GM23338 (cell line): ENCODE data around the gene TCF12. TPM values are rescaled to one million over a fixed set of nuclear protein-coding genes. Genes with fewer than 3 reads are reported as not detected.

Source experiments
- ATAC-seq: fragments of 200-7000 bp; cut with Tn5 transposase; 3 replicates; pipeline ENCODE4 v1.9.1; 2020
- DNase-seq: peaks from one replicate; pipeline ENCODE4 v3.0.0-alpha.2; 2015; ENCODE audit warnings: low spot score
- H2AFZ ChIP-seq: fragments of 200-600 bp; sonication (generic); 2 replicates; pipeline ENCODE4 v1.8.0; 2016; ENCODE audit warnings: antibody characterized with exemption, mild to moderate bottlenecking, moderate library complexity
- H3F3A ChIP-seq: fragments of 200-600 bp; sonication (generic); replicated peaks from 2 replicates; pipeline ENCODE4 v1.8.0; 2017; ENCODE audit warnings: antibody characterized with exemption, mixed run types, low read depth
- H3K27ac ChIP-seq: fragments of 200-600 bp; sonication (generic); 2 replicates; pipeline ENCODE4 v1.6.1; 2016; ENCODE audit warnings: low read depth
- H3K27me3 ChIP-seq: fragments of 200-600 bp; sonication (generic); 2 replicates; pipeline ENCODE4 v1.8.0; 2016; ENCODE audit warnings: mild to moderate bottlenecking, mixed run types, moderate library complexity; ENCODE audit not compliant: insufficient read depth
- H3K36me3 ChIP-seq: fragments of 200-600 bp; sonication (generic); 2 replicates; pipeline ENCODE4 v1.8.0; 2016; ENCODE audit warnings: mild to moderate bottlenecking; ENCODE audit not compliant: insufficient read depth
- H3K4me1 ChIP-seq: fragments of 200-600 bp; sonication (generic); 2 replicates; pipeline ENCODE4 v1.8.0; 2016; ENCODE audit warnings: mild to moderate bottlenecking, moderate library complexity; ENCODE audit not compliant: insufficient read depth
- H3K4me2 ChIP-seq: fragments of 200-600 bp; sonication (generic); 2 replicates; pipeline ENCODE4 v1.7.1; 2017; ENCODE audit warnings: mixed run types
- H3K4me3 ChIP-seq: fragments of 200-600 bp; sonication (generic); 2 replicates; pipeline ENCODE4 v1.6.1; 2016; ENCODE audit warnings: mixed run types
- H3K79me2 ChIP-seq: fragments of 200-600 bp; sonication (generic); replicated peaks from 2 replicates; pipeline ENCODE4 v1.8.0; 2017; ENCODE audit warnings: mild to moderate bottlenecking; ENCODE audit not compliant: insufficient read depth
- H3K9me2 ChIP-seq: fragments of 200-600 bp; sonication (generic); 2 replicates; pipeline ENCODE4 v1.8.0; 2017; ENCODE audit not compliant: insufficient read depth
- H4K20me1 ChIP-seq: fragments of 200-600 bp; sonication (generic); replicated peaks from 2 replicates; pipeline ENCODE4 v1.8.0; 2017; ENCODE audit warnings: mild to moderate bottlenecking; ENCODE audit not compliant: insufficient read depth
- H3K27ac Mint-ChIP-seq: 2 replicates; pipeline ENCODE4 v1.8.0; 2020; ENCODE audit warnings: inconsistent platforms, mild to moderate bottlenecking, moderate library complexity, mixed read lengths
- H3K27me3 Mint-ChIP-seq: 3 replicates; pipeline ENCODE4 v1.8.0; 2022; ENCODE audit warnings: low read depth, mild to moderate bottlenecking, moderate library complexity, mixed read lengths, inconsistent platforms; ENCODE audit not compliant: insufficient read depth, poor library complexity
- H3K36me3 Mint-ChIP-seq: 3 replicates; pipeline ENCODE4 v1.8.0; 2021; ENCODE audit warnings: low read depth, mild to moderate bottlenecking, inconsistent platforms, moderate library complexity, mixed read lengths
- H3K4me1 Mint-ChIP-seq: 3 replicates; pipeline ENCODE4 v1.8.0; 2020; ENCODE audit warnings: mild to moderate bottlenecking, inconsistent platforms, mixed read lengths
- H3K4me3 Mint-ChIP-seq: 3 replicates; pipeline ENCODE4 v1.8.0; 2021; ENCODE audit warnings: moderate library complexity, mild to moderate bottlenecking, inconsistent platforms, mixed read lengths
- H3K9me3 Mint-ChIP-seq: 3 replicates; pipeline ENCODE4 v1.8.0; 2020; ENCODE audit warnings: moderate library complexity, mild to moderate bottlenecking, inconsistent platforms, mixed read lengths
- CREB1 ChIP-seq: fragments of 250-450 bp; sonication (Bioruptor Pico); IDR thresholded peaks from 2 replicates; pipeline ENCODE4 v1.5.0; 2020; ENCODE audit warnings: low read depth, mild to moderate bottlenecking, moderate library complexity
- EZH2 ChIP-seq: fragments of 200-600 bp; sonication (generic); IDR thresholded peaks from one replicate; pipeline ENCODE4 v1.8.0; 2017; ENCODE audit warnings: antibody characterized with exemption, mild to moderate bottlenecking, low read depth; ENCODE audit not compliant: unreplicated experiment
- EZH2phosphoT487 ChIP-seq: fragments of 200-600 bp; sonication (generic); IDR thresholded peaks from one replicate; pipeline ENCODE4 v1.8.1; 2018; ENCODE audit warnings: antibody characterized with exemption; ENCODE audit not compliant: unreplicated experiment
- JUNB ChIP-seq: IDR thresholded peaks from one replicate; pipeline ENCODE4 v1.6.1; 2016; ENCODE audit warnings: antibody characterized with exemption; ENCODE audit not compliant: unreplicated experiment
- NANOG ChIP-seq: IDR thresholded peaks from 2 replicates; pipeline ENCODE4 v1.6.1; 2016; ENCODE audit warnings: antibody characterized with exemption, borderline replicate concordance
- POLR2AphosphoS5 ChIP-seq: IDR thresholded peaks from 2 replicates; pipeline ENCODE4 v1.6.1; 2016; ENCODE audit warnings: antibody characterized with exemption, low read depth
- STAT1 ChIP-seq: IDR thresholded peaks from one replicate; pipeline ENCODE4 v1.6.1; 2016; ENCODE audit warnings: antibody characterized with exemption; ENCODE audit not compliant: unreplicated experiment
- ZNF114 ChIP-seq: fragments of 250-450 bp; sonication (Bioruptor Pico); IDR thresholded peaks from 2 replicates; pipeline ENCODE4 v1.5.0; 2020; ENCODE audit warnings: mild to moderate bottlenecking, moderate library complexity
- ZNF331 ChIP-seq: fragments of 250-450 bp; sonication (Bioruptor Pico); IDR thresholded peaks from 2 replicates; pipeline ENCODE4 v1.5.0; 2020; ENCODE audit warnings: low read depth, mild to moderate bottlenecking, moderate library complexity
- polyA plus RNA-seq: library from polyadenylated mRNA; unstranded; fragments of >200 nt; fragmentation: Nextera tagmentation; extraction: Ambion mirVana; gene quantifications from 2 replicates; pipeline ENCODE4 v1.2.1, GENCODE V29; 2016
- total RNA-seq: library from RNA; depleted of rRNA; stranded (reverse); fragments of >200 nt; shearing (Covaris generic); gene quantifications from 2 replicates; pipeline ENCODE4 v1.2.3, GENCODE V29; 2014
- TF ChIP-seq, protein P1 (sequence below): IDR thresholded peaks from one replicate; pipeline ENCODE4 v1.6.1; 2018; ENCODE audit warnings: antibody characterized with exemption; ENCODE audit not compliant: unreplicated experiment
- TF ChIP-seq, protein P2 (sequence below): fragments of 250-450 bp; sonication (Bioruptor Pico); IDR thresholded peaks from 2 replicates; pipeline ENCODE4 v1.5.0; 2020; ENCODE audit warnings: mild to moderate bottlenecking, moderate library complexity
- TF ChIP-seq, protein P3 (sequence below), 2 experiments: fragments of 200-600 bp in 1 of 2; sonication (generic) in 1 of 2; conservative IDR thresholded peaks; 2 replicates each; pipeline versions ENCODE4 v1.5.1 to v1.6.1; 2016 to 2017; ENCODE audit warnings: antibody characterized with exemption in 2 of 2, low read depth in 2 of 2, mild to moderate bottlenecking in 2 of 2, moderate library complexity in 1 of 2

Gene TCF12
- total and polyA plus RNA-seq, 2 experiments from 2014 or later: 27.6 to 104 TPM

DNA sequence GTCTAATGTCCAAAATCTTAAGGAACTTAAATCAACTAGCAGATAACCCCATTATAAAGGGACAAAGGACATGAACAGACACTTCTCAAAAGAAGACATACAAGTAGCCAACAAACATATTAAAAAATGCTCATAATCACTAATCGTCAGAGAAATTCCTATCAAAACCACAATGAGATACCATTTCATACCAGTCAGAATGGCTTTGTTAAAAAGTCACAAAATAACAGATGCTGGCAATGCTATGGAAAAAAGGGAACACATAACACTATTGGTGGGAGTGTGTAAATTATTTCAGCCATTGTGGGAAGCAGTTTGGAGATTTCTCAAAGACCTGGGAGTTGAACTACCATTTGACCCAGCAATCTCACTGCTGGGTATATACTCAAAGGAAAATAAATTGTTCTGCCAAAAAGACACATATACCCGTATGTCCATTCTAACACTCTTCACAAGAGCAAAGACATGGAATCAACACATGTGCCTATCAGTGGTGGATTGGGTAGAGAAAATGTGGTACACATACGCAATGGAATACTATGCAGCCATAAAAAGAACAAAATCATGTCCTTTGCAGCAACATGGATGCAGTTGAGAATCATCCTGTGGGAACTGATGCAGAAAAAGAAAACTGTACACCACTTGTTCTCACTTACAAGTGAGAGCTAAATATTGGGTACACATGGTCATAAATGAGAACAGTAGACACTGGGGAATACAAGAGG, 78.5 kb downstream of the TCF12 start:
- Histone ChIP-seq H3K9me2 (no peaks in the 10 kb centered on the region), H3K79me2 (peaks cover 75% of the 10 kb centered on the region), H3K4me2 (no peak overlapping the region), H3F3A (no peaks in the 10 kb centered on the region), H3K27me3 (no peaks in the 10 kb centered on the region), H3K4me1 (no peaks in the 10 kb centered on the region), H2AFZ (no peak overlapping the region), H3K4me3 (no peak overlapping the region), H3K27ac (no peak overlapping the region), H3K36me3 (no peaks in the 10 kb centered on the region), H4K20me1 (no peaks in the 10 kb centered on the region)
- DNase-seq (no peak), ATAC-seq (no peak)
- no peak overlapping the region for H3K27ac Mint-ChIP-seq
- peaks cover 16% of the 10 kb centered on the region; the same call in 2 of the 3 replicates for H3K36me3 Mint-ChIP-seq
- no peaks in the 10 kb centered on the region for H3K9me3 Mint-ChIP-seq
- peaks cover 2% of the 10 kb centered on the region for H3K27me3 Mint-ChIP-seq
- peaks cover 4% of the 10 kb centered on the region; the same call in 2 of the 3 replicates for H3K4me1 Mint-ChIP-seq
- TF ChIP-seq, protein P1, sequence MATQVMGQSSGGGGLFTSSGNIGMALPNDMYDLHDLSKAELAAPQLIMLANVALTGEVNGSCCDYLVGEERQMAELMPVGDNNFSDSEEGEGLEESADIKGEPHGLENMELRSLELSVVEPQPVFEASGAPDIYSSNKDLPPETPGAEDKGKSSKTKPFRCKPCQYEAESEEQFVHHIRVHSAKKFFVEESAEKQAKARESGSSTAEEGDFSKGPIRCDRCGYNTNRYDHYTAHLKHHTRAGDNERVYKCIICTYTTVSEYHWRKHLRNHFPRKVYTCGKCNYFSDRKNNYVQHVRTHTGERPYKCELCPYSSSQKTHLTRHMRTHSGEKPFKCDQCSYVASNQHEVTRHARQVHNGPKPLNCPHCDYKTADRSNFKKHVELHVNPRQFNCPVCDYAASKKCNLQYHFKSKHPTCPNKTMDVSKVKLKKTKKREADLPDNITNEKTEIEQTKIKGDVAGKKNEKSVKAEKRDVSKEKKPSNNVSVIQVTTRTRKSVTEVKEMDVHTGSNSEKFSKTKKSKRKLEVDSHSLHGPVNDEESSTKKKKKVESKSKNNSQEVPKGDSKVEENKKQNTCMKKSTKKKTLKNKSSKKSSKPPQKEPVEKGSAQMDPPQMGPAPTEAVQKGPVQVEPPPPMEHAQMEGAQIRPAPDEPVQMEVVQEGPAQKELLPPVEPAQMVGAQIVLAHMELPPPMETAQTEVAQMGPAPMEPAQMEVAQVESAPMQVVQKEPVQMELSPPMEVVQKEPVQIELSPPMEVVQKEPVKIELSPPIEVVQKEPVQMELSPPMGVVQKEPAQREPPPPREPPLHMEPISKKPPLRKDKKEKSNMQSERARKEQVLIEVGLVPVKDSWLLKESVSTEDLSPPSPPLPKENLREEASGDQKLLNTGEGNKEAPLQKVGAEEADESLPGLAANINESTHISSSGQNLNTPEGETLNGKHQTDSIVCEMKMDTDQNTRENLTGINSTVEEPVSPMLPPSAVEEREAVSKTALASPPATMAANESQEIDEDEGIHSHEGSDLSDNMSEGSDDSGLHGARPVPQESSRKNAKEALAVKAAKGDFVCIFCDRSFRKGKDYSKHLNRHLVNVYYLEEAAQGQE: no peak
- no peak for TF ChIP-seq JUNB
- TF ChIP-seq, protein P2, sequence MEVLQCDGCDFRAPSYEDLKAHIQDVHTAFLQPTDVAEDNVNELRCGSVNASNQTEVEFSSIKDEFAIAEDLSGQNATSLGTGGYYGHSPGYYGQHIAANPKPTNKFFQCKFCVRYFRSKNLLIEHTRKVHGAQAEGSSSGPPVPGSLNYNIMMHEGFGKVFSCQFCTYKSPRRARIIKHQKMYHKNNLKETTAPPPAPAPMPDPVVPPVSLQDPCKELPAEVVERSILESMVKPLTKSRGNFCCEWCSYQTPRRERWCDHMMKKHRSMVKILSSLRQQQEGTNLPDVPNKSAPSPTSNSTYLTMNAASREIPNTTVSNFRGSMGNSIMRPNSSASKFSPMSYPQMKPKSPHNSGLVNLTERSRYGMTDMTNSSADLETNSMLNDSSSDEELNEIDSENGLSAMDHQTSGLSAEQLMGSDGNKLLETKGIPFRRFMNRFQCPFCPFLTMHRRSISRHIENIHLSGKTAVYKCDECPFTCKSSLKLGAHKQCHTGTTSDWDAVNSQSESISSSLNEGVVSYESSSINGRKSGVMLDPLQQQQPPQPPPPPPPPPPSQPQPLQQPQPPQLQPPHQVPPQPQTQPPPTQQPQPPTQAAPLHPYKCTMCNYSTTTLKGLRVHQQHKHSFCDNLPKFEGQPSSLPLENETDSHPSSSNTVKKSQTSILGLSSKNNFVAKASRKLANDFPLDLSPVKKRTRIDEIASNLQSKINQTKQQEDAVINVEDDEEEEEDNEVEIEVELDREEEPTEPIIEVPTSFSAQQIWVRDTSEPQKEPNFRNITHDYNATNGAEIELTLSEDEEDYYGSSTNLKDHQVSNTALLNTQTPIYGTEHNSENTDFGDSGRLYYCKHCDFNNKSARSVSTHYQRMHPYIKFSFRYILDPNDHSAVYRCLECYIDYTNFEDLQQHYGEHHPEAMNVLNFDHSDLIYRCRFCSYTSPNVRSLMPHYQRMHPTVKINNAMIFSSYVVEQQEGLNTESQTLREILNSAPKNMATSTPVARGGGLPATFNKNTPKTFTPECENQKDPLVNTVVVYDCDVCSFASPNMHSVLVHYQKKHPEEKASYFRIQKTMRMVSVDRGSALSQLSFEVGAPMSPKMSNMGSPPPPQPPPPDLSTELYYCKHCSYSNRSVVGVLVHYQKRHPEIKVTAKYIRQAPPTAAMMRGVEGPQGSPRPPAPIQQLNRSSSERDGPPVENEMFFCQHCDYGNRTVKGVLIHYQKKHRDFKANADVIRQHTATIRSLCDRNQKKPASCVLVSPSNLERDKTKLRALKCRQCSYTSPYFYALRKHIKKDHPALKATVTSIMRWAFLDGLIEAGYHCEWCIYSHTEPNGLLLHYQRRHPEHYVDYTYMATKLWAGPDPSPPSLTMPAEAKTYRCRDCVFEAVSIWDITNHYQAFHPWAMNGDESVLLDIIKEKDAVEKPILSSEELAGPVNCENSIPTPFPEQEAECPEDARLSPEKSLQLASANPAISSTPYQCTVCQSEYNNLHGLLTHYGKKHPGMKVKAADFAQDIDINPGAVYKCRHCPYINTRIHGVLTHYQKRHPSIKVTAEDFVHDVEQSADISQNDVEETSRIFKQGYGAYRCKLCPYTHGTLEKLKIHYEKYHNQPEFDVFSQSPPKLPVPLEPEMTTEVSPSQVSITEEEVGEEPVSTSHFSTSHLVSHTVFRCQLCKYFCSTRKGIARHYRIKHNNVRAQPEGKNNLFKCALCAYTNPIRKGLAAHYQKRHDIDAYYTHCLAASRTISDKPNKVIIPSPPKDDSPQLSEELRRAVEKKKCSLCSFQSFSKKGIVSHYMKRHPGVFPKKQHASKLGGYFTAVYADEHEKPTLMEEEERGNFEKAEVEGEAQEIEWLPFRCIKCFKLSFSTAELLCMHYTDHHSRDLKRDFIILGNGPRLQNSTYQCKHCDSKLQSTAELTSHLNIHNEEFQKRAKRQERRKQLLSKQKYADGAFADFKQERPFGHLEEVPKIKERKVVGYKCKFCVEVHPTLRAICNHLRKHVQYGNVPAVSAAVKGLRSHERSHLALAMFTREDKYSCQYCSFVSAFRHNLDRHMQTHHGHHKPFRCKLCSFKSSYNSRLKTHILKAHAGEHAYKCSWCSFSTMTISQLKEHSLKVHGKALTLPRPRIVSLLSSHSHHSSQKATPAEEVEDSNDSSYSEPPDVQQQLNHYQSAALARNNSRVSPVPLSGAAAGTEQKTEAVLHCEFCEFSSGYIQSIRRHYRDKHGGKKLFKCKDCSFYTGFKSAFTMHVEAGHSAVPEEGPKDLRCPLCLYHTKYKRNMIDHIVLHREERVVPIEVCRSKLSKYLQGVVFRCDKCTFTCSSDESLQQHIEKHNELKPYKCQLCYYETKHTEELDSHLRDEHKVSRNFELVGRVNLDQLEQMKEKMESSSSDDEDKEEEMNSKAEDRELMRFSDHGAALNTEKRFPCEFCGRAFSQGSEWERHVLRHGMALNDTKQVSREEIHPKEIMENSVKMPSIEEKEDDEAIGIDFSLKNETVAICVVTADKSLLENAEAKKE: no peak
- no peak for TF ChIP-seq STAT1
- no peak for TF ChIP-seq ZNF331 (CRISPR knock-in tag)
- TF ChIP-seq EZH2phosphoT487: no peak
- TF ChIP-seq, protein P3, sequence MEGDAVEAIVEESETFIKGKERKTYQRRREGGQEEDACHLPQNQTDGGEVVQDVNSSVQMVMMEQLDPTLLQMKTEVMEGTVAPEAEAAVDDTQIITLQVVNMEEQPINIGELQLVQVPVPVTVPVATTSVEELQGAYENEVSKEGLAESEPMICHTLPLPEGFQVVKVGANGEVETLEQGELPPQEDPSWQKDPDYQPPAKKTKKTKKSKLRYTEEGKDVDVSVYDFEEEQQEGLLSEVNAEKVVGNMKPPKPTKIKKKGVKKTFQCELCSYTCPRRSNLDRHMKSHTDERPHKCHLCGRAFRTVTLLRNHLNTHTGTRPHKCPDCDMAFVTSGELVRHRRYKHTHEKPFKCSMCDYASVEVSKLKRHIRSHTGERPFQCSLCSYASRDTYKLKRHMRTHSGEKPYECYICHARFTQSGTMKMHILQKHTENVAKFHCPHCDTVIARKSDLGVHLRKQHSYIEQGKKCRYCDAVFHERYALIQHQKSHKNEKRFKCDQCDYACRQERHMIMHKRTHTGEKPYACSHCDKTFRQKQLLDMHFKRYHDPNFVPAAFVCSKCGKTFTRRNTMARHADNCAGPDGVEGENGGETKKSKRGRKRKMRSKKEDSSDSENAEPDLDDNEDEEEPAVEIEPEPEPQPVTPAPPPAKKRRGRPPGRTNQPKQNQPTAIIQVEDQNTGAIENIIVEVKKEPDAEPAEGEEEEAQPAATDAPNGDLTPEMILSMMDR (conservative IDR thresholded peaks at IDR 0.05; ENCODE audit: low read depth in 2 of 2): no peak
- no peak for TF ChIP-seq CREB1
- TF ChIP-seq EZH2: no peak
- no peak for TF ChIP-seq ZNF114 (CRISPR knock-in tag)
- TF ChIP-seq NANOG: no peak
- TF ChIP-seq POLR2AphosphoS5: no peak
- no peak overlapping the region for H3K4me3 Mint-ChIP-seq
